ENCODE results near the gene OLIG1.

- TF ChIP-seq POLR2A (IDR thresholded peaks at IDR 0.05) (no peak), CTCF (IDR thresholded peaks at IDR 0.05) (no peak), POLR2AphosphoS5 (IDR thresholded peaks at IDR 0.05) (no peak)
Measured at GRCh38 chr21:33046455-33046854, 23.5 kb upstream of the OLIG1 start.

Data from prostate gland (tissue), 2 donors.